ENCODE measurements around the gene DRGX.

The DRGX gene

GRCh38 chr10:49407552-49408137, 11.8 kb upstream of the DRGX start:
- DNase-seq, result no peak

DNA sequence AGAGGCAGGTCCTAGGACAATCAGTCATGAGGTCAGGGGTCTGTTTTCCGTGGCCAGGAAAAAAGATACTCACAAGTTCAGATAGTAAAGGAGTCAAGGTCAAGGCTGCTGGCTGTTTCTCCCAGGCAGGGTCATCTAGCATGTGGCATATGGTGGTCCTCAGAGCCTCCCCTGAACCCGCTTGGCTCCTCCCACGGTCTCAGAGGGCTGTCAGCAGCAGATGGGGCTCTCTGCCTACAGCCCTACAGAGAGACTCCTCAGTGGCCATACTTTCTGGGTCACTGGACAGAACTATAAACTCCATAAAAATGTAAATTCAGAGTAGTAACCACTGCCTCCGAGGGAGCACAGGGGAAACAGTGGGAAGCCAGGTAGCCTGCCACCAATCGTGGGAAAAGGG, 11.3 kb upstream of the DRGX start:
- DNase-seq, result no peak

DNA sequence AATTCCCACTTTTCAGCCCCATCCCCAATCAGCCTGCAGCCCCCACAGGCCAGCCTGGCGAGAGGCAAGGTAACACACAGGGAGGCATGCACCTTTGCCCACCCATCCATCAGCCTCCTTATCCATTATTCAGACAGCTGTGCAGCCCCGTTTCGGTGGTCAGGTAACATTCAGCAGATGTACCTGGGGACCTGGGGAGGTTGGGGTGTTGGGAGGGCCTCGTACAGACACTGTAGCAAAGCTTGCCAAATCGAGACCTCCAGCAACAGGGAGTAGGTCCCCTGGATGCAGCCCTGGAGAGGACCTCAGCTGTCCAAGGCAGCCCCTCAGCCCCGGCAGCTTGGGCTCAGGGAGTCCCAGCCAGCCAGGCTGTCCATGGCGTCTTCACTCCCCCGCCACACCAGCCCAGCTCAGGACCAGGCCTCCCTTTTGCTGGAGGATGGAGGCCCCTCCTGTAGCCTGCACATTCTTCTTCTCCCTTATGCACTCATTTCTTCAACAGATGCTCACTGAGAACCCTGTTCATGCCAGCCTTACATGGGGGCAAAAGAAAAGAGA, 8.5 kb upstream of the DRGX start:
- DNase-seq, result no peak

- DNase-seq, result no peak
Observed at GRCh38 chr10:49403363-49403762, 7.5 kb upstream of the DRGX start.

GRCh38 chr10:49400365-49400764, 4.5 kb upstream of the DRGX start:
- DNase-seq, result no peak

GRCh38 chr10:49398986-49399385, 3.1 kb upstream of the DRGX start:
- no peak for DNase-seq

DNA sequence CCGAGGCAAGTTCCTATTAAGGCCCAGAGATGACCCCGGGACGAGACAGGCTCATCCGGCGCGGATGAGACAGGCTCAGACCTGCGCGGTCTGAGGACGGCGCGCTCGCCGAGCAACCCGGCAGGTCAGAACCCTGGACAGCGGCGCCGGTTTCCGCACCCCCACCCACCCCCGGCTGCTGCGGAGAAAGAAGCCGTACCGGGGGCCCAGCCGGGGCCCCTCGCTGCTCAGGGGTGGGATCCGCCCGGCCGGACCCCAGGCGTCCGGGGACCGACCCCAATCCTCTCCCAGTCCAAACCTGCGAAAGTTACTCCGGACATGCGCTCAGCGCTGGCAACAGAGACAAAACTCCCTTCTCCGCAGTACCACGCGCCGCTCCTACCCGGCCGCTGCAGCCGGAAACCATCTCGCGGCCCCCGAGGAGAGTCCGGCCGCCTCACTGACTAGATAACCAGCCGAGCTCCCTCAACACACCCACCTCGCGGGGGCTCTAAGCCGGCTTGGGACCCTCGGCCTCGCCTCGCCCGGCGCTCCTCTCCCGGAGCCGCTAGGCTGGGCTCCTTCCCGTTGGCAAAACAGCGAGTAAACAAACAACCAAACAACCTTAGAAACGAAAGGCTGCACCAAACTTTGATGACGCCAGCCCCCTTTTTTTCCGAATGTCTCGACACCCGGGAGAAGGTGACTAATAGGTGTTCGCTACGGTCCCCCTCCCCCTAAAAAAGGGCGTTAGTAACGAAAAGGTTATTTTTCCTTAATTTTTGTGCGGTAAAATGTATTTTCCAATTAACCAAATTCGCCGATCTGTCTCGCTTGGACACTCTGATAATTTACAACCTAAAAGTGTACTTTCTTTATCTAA, 2.3 kb upstream of the DRGX start:
- DNase-seq, result no peak

DNA sequence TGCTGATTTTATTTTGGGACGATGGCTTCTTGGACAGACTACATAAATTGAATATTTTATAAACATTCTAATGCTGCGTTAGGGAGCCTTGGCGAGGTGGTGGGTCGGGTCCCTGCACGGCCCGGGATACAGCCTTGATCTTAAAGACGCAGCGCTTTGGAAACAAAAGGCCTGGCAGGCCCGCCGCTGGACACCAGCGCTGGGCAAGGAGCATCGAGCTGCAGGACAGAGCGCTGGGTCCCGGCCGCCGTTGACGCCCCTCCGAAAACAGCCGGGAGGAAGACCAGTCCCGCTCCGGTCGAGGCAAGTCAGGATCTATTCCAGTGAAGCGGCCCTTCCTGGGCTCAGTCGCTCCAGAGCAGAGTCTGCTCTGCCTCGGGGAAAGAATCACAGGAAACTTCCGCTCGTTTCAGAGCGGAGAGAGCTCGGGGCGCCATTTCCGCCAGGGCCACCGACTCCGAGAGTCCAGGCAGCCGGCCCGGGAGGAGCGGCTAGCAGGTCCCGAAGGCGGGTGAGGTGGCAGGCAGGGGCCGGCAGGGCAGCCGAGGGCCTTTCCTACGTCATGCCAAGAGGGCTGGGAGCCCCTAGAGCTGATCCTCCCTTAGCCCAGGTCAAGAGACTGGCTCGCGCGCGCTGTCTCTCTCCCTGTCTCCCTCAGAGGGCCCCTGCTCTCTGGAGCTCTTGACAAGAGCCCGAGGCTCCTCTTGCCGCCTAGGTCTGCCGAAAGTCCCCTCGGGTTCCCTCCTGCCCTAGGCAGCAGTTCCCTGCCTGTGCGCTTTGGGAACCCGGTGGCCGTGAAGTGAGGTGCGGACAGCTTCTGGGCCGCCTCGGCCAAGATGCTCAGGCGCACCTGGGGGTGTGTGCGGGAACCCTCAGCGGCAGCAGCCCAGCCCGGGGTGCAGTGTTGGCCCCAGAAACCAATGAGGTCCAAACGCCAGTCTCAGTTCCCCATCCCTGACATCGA, 1.4 kb upstream of the DRGX start:
- DNase-seq, result no peak

- no peak for DNase-seq
Observed at GRCh38 chr10:49396666-49396999, 744 bp upstream of the DRGX start.

DNA sequence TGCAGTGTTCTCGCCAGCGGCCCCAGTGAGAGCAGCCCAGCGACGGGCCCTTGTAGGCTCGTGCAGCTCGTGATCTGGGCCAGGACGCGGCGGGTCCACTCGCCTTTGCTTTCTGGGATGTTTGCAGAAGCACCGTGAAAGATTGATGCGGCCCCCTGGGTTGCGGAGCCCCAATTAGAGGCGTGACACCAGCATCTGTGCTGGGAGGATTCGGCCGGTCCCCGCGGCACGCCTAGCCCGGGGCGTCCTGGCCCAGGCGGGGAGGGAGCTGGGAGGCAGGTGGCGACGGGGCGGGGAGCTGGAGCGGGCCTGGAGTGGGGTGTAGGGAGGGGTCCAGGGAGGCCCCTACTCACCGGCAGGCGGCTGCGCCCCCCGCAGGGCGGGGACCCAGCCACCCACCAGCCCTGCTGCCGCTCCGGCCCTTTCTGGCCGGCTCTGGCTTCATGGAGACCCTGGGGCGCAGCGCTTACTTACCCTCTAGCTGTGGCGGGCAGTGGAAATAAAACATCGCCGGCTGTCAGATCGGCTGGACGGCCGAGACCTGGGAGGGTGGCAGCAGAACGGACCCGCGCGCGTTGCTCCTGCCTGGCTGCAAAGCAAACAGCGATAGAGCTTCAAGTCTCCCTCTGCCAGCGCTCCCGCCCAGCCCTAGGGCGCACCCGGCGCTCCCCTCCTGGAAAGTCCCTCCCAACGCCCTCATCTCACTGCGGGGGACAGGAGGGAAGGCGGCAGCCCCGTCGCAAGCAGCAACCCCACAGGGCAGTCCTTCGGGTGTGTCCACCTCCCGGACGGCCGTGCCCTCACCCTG, 752 bp downstream of the DRGX start:
- DNase-seq, result no peak

DNA sequence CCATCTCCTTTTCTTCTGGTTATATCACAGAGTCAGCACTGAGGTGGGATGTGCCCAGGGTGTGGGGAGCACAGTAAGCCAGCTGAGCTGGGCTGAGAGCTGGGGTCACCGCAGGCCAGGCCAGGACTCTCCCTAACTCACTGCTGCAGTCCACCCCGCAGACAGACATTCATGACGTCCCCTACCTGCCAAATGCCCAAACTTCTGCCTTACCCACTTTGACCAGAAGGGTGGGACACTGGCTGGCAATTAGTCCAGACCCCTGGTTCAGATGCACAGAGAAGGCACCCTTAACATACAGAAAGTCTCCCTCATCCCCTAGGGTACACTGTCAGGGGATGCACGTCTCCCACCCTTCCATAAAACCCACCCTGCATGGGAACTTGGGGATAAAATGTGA, 2.1 kb downstream of the DRGX start:
- DNase-seq, result no peak

- DNase-seq, result no peak
Observed at GRCh38 chr10:49393301-49393700, 2.6 kb downstream of the DRGX start.

DNA sequence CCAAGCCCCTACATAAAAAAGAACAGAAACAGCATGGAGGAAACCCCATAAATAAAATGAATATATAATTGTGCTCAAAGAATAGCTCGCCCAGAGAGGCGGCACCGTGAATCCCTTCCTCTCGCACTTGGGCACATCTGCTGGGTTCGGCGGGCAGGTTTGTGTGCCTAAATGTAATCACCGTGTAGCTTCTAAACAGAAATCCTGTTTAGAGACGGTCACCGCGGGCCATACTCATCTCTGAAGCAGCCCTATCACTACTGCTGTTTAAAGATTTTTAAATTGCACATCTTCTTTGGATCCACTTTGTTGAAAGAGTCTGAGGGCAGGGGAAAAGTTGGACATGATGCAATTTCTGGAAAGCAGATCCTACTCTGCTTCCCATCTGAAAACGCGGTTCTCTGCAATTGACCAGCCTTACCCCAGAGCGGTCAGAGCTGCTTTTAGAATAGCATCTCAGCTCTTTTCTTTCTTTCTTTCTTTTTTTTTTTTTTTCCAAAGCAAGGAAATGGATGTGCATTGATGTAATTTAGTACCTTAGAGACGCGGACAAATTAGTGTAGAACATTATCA, 6.4 kb downstream of the DRGX start:
- DNase-seq, result no peak

- no peak for DNase-seq
Observed at GRCh38 chr10:49388161-49388560, 7.7 kb downstream of the DRGX start.

DNA sequence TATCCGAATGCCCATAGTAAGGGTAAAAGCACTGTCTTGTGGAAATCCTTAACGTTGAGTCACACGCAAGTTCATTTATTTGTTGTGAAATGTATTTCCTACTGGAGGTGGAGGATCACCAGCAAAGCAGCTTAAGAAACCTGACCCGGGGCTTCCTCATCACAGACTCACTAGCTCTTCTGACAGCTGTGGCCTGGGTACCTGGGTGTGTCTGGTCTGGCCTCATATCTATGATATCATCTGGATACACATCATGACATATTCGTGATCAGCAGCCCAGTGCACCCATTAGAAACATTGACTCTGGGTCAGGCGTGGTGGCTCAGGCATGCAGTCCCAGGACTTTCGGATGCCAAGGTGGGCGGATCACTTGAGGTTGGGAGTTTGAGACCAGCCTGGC, 8.8 kb downstream of the DRGX start:
- no peak for DNase-seq

- DNase-seq, result no peak
Observed at GRCh38 chr10:49385939-49386922, 9.7 kb downstream of the DRGX start.

DNA sequence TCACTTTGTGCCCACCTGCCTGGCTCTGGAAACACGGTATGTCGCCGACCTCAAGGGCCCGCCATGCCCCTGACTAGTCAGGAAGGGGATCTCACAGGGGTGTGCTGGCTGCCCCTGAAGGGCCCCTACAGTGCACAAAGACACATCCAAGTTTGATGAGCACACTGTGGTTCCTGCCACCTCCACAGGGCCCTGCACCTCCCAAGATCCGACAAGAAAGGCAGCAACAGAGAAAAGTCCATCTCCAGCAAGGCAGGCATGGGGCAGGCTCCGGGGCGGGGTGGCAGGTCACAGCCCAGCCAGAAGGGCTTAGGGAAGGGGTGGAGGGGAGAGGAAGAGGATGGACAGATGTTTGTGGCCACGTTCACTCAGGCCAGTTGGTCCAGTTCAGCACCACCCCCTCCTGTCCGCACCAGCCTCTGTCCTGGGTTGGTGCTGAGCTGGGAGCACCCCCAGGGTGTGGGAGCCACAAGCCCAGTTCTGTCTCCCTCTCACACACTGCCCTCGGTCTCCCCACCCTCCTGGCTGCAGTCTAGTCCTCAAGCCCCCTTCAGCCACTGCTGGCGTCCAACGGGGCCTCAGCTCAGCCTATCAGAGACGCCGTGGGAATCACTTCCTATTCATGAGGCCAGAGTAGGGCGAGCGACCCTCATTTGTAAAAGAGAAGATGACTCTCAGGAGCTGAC, 11.5 kb downstream of the DRGX start:
- DNase-seq, result no peak

GRCh38 chr10:49383853-49384252, 12.0 kb downstream of the DRGX start:
- DNase-seq, result no peak

DNA sequence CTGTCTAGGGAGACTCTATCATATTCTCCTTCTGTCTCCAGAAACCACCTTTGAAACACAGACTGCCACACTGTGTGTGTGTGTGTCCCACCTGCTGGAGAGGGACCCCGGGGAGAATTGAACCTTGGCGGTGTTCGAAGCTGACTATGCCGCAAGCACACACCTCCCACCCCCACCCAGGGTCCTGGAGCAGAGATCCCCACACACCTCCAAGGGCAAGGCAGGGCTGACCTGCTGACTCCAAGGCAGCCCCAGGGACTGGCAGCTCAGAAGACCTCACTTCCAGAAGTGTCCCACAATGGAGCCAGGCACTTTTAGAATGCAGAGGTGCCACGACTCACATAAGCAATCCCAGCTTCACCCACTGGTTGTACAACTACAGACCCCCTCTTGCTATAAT, 13.1 kb downstream of the DRGX start:
- no peak for DNase-seq

DNA sequence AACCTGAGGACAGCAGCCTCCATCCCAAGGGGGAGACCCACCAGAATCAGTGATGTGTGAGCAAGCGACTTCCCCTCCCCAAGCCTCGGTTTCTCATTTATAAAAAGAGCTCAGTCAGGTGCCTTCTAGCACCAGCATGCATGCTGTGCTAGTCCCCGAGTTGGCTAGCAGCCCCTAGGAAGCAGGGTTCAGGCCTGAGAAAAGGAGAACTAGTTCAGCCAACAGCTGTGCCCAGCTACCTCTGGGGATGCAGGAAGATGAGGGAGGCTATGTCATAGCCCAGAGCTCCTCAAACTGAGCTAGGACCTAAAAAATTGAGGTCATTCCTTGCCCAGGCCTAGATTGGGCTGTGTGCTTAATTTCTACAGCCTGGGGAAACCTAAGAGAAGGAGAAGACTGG, 13.7 kb downstream of the DRGX start:
- no peak for DNase-seq
